Measurements from ENCODE around the gene BARX2.

DNA sequence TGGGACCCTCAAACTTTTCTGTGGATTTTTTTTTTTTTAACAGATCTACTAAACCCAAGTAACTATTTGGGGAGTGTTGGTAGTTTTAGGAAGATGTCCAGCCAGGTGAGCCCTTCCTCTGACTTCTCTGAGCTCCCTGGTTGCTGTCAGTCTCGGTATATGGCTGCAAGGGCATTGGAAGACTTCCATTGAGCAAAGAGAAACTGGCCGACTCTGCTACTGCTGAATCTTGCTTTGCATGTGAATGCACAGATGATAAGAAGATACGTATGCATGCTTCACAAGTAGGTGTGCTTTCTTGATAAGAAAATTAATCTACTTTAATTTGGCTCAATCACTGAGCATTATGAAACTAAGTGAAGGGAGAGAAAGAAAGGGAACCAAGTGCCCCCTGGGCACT, 51.1 kb downstream of the BARX2 start:
- TF ChIP-seq EP300 (IDR thresholded peaks at IDR 0.05; ENCODE audit: borderline replicate concordance), result no peak
- no peak for TF ChIP-seq EGR1 (IDR thresholded peaks at IDR 0.05)
- TF ChIP-seq TEAD4 (IDR thresholded peaks at IDR 0.05), result no peak
- TF ChIP-seq ZBTB7A (IDR thresholded peaks at IDR 0.05; ENCODE audit: low read depth), result no peak
- TF ChIP-seq TAF1 (IDR thresholded peaks at IDR 0.05; ENCODE audit: low read depth), result no peak
- TF ChIP-seq CREB1 (IDR thresholded peaks at IDR 0.05; ENCODE audit: low read depth), result no peak

Measured in Ishikawa (cell line).